Gastrocnemius medialis (tissue), 4 donors: ENCODE data around the gene GEMIN2. TPM values are rescaled to one million over a fixed set of nuclear protein-coding genes. Genes with fewer than 3 reads are reported as not detected.
"Not testable (repeated sequence)": the region's sequence is repeated elsewhere in the genome, so short reads cannot be mapped to it uniquely, and the experiment has no call there.

Source experiments
- ATAC-seq, 2 donors: fragments of 150-250 bp; one replicate each; pipeline ENCODE4 v1.9.1; 2016
- DNase-seq, 2 donors: peaks; one replicate each; pipeline ENCODE4 v3.0.0-alpha.2; 2019
- H3K27ac ChIP-seq, 4 donors: fragments of 200-600 bp; sonication (generic); 1 replicate in 1 of 4; 2 replicates in 3 of 4; pipeline ENCODE4 v1.5.1; 2016 to 2018; ENCODE audit warnings: mild to moderate bottlenecking in 2 of 4, moderate library complexity in 1 of 4
- H3K27me3 ChIP-seq, 3 donors: fragments of 200-600 bp; sonication (generic) in 2 of 3; 1 replicate in 1 of 3; 2 replicates in 2 of 3; pipeline versions ENCODE4 v1.5.1 to v1.6.0; 2016 to 2019; ENCODE audit warnings: mild to moderate bottlenecking in 1 of 3, moderate library complexity in 1 of 3
- H3K36me3 ChIP-seq, 2 donors: fragments of 200-600 bp; sonication (generic) in 1 of 2; one replicate each; pipeline ENCODE4 v1.5.1; 2017 to 2018
- H3K4me1 ChIP-seq, 2 donors: fragments of 200-600 bp; sonication (generic) in 1 of 2; one replicate each; pipeline ENCODE4 v1.5.1; 2016 to 2017; ENCODE audit warnings: mild to moderate bottlenecking in 2 of 2
- H3K4me3 ChIP-seq, 4 donors: fragments of 200-600 bp; sonication (generic) in 3 of 4; 1 replicate in 1 of 4; 2 replicates in 3 of 4; pipeline ENCODE4 v1.5.1; 2016 to 2019; ENCODE audit warnings: mild to moderate bottlenecking in 2 of 4
- H3K9me3 ChIP-seq, 3 donors: fragments of 200-600 bp; sonication (generic) in 2 of 3; 1 replicate in 1 of 3; 2 replicates in 2 of 3; pipeline ENCODE4 v1.5.1; 2016 to 2019
- POLR2A ChIP-seq, 2 donors: fragments of 450-650 bp; IDR thresholded peaks; one replicate each; pipeline ENCODE4 v1.6.1; 2017; ENCODE audit warnings: antibody characterized with exemption in 2 of 2, mild to moderate bottlenecking in 2 of 2, moderate library complexity in 2 of 2
- in situ Hi-C, 4 donors: fragments of 200-750 bp; cut with MboI; loops; one replicate each; pipeline versions ENCODE4 v1.15.0 to v1.8.0; 2017; ENCODE audit warnings: low sequenced_read_pairs in 4 of 4
- intact Hi-C: fragments of 100-400 bp; cut with DNase I; formaldehyde crosslinking; loops from one replicate; pipeline ENCODE4 v1.15.1; 2023; ENCODE audit warnings: low total_unique reads
- total RNA-seq, 4 donors: library from RNA; depleted of rRNA; stranded (reverse); fragments of >200 nt; gene quantifications; one replicate each; pipeline versions ENCODE4 v1.1.0 to v1.2.3, GENCODE V29; 2016
- TF ChIP-seq, protein P1 (sequence below), 5 experiments: fragments of 450-650 bp in 3 of 5; fragments of 200-600 bp in 2 of 5; sonication (generic) in 2 of 5; IDR thresholded peaks in 4 of 5; conservative IDR thresholded peaks in 1 of 5; 1 replicate in 4 of 5; 2 replicates in 1 of 5; pipeline ENCODE4 v1.5.1; 2016 to 2019; ENCODE audit warnings: antibody characterized with exemption in 5 of 5, mild to moderate bottlenecking in 3 of 5, moderate library complexity in 3 of 5

Gene GEMIN2
- total RNA-seq, 4 donors from 2014 or later = 17.7 to 28.0 (median 22.7) TPM

DNA sequence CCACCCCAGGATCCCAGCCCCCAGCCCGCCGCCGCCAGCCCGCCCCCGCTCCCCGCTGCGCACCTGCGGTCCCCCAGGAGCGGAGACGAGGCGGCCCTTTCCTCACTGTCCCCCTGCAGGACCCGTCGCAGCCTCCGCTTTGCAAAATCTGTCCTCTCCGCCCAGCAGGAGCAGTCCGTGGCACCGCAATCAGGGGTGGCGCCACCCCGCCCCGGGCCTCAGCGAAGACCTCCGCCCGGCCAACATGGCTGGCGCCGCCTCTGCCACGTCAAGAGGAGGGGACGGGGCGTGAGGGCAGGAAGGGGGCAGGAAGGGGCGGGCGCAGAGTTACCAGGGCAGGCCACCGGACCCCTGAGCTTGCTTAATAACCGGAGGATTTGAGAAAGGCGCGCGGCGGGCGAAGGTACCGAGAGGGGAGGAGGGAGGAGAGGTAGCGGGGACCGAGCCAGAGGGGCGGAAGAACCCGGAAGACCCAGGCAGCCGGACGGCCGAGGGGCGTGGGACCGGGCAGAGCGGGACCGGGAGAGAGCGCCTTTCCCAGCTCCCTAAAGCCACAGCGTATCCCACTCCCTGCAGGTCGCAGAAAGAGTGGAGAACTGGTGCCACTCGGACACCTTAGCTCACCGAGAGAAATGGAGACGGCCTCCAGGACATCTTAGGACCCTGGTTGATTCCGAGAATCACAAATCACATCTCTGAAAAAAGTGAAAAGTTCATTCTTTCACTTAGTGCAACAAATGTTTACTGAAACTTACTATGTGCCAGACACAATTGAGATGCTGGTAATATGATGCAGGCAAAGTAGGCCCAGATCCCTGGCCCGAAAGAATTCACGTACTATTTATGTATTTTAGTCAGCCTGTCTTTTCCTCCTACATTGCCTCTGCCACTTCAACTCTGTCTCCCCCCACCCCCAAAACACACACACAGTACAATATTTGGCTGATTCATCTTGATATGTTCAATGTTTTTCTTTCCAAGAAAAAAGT lies 10.9 kb upstream of the GEMIN2 start, which contains the start of gene SEC23A:
Gene SEC23A, minus strand, starts transcription at position 267 of the 989 bp plus-strand sequence. CDS start 7,117 bp downstream, outside the sequence.
- no peaks in the 10 kb centered on the region for H3K9me3 ChIP-seq
- H3K4me1 ChIP-seq = peaks cover 6 to 23% of the 10 kb centered on the region in 2 donors
- H3K36me3 ChIP-seq = no peaks in the 10 kb centered on the region
- H3K4me3 ChIP-seq = peak within 1 kb of the TSS; percentile 69 to 88 (median 77)
- no peaks in the 10 kb centered on the region for H3K27me3 ChIP-seq
- DNase-seq = peak; percentile 79 to 90
- H3K27ac ChIP-seq = peak within 1 kb of the TSS; percentile 84 to 97 (median 95)
- peak; percentile 93 to 94 for ATAC-seq
- intact Hi-C loops (loop anchor here (1.0 to 2.0 kb wide), 5 partner anchors 11 to 330 kb away; partner anchors contain the start of genes FBXO33, GEMIN2 and TRAPPC6B), in situ Hi-C loops (no loop called here)
- peak; percentile 84 for TF ChIP-seq POLR2A (IDR thresholded peaks at IDR 0.05)
- TF ChIP-seq, protein P1, sequence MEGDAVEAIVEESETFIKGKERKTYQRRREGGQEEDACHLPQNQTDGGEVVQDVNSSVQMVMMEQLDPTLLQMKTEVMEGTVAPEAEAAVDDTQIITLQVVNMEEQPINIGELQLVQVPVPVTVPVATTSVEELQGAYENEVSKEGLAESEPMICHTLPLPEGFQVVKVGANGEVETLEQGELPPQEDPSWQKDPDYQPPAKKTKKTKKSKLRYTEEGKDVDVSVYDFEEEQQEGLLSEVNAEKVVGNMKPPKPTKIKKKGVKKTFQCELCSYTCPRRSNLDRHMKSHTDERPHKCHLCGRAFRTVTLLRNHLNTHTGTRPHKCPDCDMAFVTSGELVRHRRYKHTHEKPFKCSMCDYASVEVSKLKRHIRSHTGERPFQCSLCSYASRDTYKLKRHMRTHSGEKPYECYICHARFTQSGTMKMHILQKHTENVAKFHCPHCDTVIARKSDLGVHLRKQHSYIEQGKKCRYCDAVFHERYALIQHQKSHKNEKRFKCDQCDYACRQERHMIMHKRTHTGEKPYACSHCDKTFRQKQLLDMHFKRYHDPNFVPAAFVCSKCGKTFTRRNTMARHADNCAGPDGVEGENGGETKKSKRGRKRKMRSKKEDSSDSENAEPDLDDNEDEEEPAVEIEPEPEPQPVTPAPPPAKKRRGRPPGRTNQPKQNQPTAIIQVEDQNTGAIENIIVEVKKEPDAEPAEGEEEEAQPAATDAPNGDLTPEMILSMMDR (IDR thresholded peaks at IDR 0.05 in 4 of 5, conservative IDR thresholded peaks at IDR 0.05 in 1 of 5) = no peak

DNA sequence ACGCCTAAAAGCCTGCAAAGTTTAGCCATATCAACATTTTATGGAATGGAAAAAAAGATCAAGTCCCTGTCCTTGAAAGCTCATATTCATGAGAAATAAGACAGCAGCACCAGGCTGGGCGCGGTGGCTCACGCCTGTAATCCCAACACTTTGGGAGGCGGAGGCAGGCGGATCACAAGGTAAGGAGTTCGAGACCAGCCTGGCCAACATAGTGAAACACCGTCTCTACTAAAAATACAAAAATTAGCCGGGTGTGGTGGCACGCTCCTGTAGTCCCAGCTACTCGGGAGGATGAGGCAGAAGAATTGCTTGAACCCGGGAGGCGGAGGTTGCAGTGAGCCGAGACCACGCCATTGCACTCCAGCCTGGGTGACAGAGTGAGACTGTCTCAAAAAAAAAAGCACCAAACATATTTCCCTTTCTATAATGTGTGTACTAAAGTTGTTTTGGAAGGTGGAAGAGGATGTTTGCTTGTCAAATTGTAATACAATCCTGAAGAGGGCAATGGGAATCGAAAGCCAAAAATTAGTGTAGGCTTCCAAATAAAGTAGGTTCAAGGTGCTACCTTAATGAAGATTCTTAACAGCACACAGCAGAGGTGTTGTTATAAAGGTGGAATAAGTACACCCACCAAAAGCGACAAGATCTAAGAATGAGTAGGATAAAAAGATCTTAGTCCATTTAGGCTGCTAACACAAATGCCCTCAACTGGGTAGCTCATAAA lies 9.9 kb upstream of the GEMIN2 start:
- H3K27ac ChIP-seq = peak overlapping the region; percentile 84 to 97 (median 95)
- DNase-seq, in situ Hi-C loops, H3K27me3 ChIP-seq, H3K9me3 ChIP-seq, H3K36me3 ChIP-seq, intact Hi-C loops, ATAC-seq: not testable (repeated sequence)
- peak overlapping the region; percentile 69 to 88 (median 77) for H3K4me3 ChIP-seq
- H3K4me1 ChIP-seq = peaks cover 6 to 23% of the 10 kb centered on the region in 2 donors

DNA sequence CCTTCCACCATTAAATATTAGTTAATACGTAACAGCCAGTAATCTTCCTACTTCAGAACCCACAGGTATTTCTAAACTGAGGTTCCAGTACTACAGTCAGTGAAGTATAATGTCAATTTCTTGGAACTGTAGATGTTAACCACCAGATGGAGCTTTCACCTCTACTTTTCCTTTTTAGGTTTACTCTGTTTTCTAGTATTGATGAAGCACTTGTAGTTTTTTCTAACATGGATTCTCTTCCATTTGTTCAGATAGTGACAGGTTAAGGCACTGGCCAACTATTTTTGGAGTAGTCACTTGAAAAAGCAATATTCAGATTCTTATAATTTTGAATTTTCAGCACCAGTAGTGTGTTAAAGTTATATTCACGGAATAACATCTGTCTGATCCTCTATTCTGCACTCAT lies 6.5 kb upstream of the GEMIN2 start:
- H3K4me1 ChIP-seq = peaks cover 6 to 8% of the 10 kb centered on the region in 2 donors
- DNase-seq (no peak), ATAC-seq (no peak)
- H3K27me3 ChIP-seq = no peaks in the 10 kb centered on the region
- intact Hi-C loops = no loop called here
- H3K27ac ChIP-seq = no peak overlapping the region
- no peaks in the 10 kb centered on the region for H3K9me3 ChIP-seq
- H3K4me3 ChIP-seq = no peak overlapping the region
- no peak for TF ChIP-seq POLR2A (IDR thresholded peaks at IDR 0.05)
- TF ChIP-seq, protein P1 (IDR thresholded peaks at IDR 0.05 in 4 of 5, conservative IDR thresholded peaks at IDR 0.05 in 1 of 5) = peak in 1 of 5 experiments; percentile 14
- in situ Hi-C loops = no loop called here
- no peaks in the 10 kb centered on the region for H3K36me3 ChIP-seq

DNA sequence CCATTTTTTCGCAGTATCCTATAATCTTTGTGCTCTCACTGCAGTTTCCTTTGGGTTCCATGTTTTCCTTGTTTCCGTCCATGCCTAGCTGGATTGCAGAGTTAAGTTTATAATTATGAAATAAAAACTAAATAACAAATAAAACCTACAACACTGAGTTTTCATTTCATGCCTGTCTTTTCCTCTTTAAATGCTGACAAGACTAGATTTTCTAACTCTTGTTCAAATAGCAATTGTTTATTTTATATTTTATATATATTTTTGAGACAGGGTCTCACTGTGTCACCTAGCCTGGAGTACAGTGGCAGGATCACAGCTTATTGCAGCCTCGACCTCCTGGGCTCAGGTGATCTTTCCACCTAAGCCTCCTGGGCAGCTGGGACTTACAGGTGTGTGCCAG lies 5.3 kb upstream of the GEMIN2 start:
- ATAC-seq = no peak
- no peak overlapping the region for H3K27ac ChIP-seq
- no peak for DNase-seq
- in situ Hi-C loops (no loop called here), intact Hi-C loops (no loop called here)
- no peaks in the 10 kb centered on the region for H3K9me3 ChIP-seq
- no peaks in the 10 kb centered on the region for H3K36me3 ChIP-seq
- TF ChIP-seq, protein P1 (IDR thresholded peaks at IDR 0.05 in 4 of 5, conservative IDR thresholded peaks at IDR 0.05 in 1 of 5) = no peak
- no peak for TF ChIP-seq POLR2A (IDR thresholded peaks at IDR 0.05)
- no peak overlapping the region for H3K4me3 ChIP-seq
- no peaks in the 10 kb centered on the region for H3K27me3 ChIP-seq
- H3K4me1 ChIP-seq = peaks cover 8 to 11% of the 10 kb centered on the region in 2 donors
